ENCODE measurements around the gene PGP. TPM values are rescaled to one million over a fixed set of nuclear protein-coding genes. Genes with fewer than 3 reads are reported as not detected.

PGP gene
- total RNA-seq, 4 donors from 2014 or later, result 13.1 to 27.0 (median 23.2) TPM

- no peak for DNase-seq (ENCODE audit: low spot score in 2 of 2)
- H3K9me3 ChIP-seq, result no peaks in the 10 kb centered on the region
- peaks cover 0 to 28% (median 22%) of the 10 kb centered on the region in 4 donors for H3K4me1 ChIP-seq
- H3K4me3 ChIP-seq, result no peak overlapping the region
- 92 to 94% methylated on average over 40 to 46 of the region's 51 CpGs for WGBS, 2 donors
- peaks cover 6 to 78% (median 30%) of the 10 kb centered on the region in 3 donors for H3K36me3 ChIP-seq
- TF ChIP-seq CTCF (IDR thresholded peaks at IDR 0.05) (no peak), EP300 (IDR thresholded peaks at IDR 0.05) (no peak), POLR2A (IDR thresholded peaks at IDR 0.05) (no peak)
- H3K27me3 ChIP-seq, result peaks cover 0 to 17% of the 10 kb centered on the region in 2 donors
- no peak overlapping the region for H3K27ac ChIP-seq
Measured at GRCh38 chr16:2233872-2234812, 19.5 kb upstream of the PGP start.

- Histone ChIP-seq H3K9me3 (no peaks in the 10 kb centered on the region), H3K4me1 (peaks cover 0 to 28% (median 22%) of the 10 kb centered on the region in 4 donors), H3K36me3 (peaks cover 6 to 80% (median 37%) of the 10 kb centered on the region in 3 donors), H3K27ac (no peak overlapping the region), H3K27me3 (peaks cover 0 to 17% of the 10 kb centered on the region in 2 donors), H3K4me3 (no peak overlapping the region)
- TF ChIP-seq EP300 (IDR thresholded peaks at IDR 0.05) (no peak), POLR2A (IDR thresholded peaks at IDR 0.05) (no peak), CTCF (IDR thresholded peaks at IDR 0.05) (no peak)
- 93 to 95% methylated on average over 13 to 15 of the region's 28 CpGs for WGBS, 2 donors
- DNase-seq (ENCODE audit: low spot score in 2 of 2), result no peak
Measured at GRCh38 chr16:2233046-2233775, 18.6 kb upstream of the PGP start.

- no peak for TF ChIP-seq POLR2A (IDR thresholded peaks at IDR 0.05)
- no peak for TF ChIP-seq CTCF (IDR thresholded peaks at IDR 0.05)
- TF ChIP-seq EP300 (IDR thresholded peaks at IDR 0.05), result no peak
- peaks cover 6 to 85% (median 37%) of the 10 kb centered on the region in 3 donors for H3K36me3 ChIP-seq
- 82 to 86% methylated on average over 15 to 26 of the region's 41 CpGs for WGBS, 2 donors
Measured at GRCh38 chr16:2232094-2232990, 17.7 kb upstream of the PGP start.

GRCh38 chr16:2231016-2231931, 16.6 kb upstream of the PGP start:
- peaks cover 6 to 94% (median 37%) of the 10 kb centered on the region in 3 donors for H3K36me3 ChIP-seq
- no peak for DNase-seq (ENCODE audit: low spot score in 2 of 2)
- TF ChIP-seq EP300 (IDR thresholded peaks at IDR 0.05) (no peak), POLR2A (IDR thresholded peaks at IDR 0.05) (no peak), CTCF (IDR thresholded peaks at IDR 0.05) (no peak)
- no peak overlapping the region for H3K4me3 ChIP-seq
- peaks cover 0 to 4% of the 10 kb centered on the region in 2 donors for H3K27me3 ChIP-seq
- WGBS, 2 donors, result 84 to 88% methylated on average over 26 to 27 of the region's 29 CpGs
- no peak overlapping the region for H3K27ac ChIP-seq
- peaks cover 0 to 18% (median 5%) of the 10 kb centered on the region in 4 donors for H3K4me1 ChIP-seq
- H3K9me3 ChIP-seq, result no peaks in the 10 kb centered on the region

More at GRCh38 chr16:2232094-2232990, 17.7 kb upstream of the PGP start:
- H3K27ac ChIP-seq, result no peak overlapping the region
- no peaks in the 10 kb centered on the region for H3K9me3 ChIP-seq
- no peak for DNase-seq (ENCODE audit: low spot score in 2 of 2)
- no peak overlapping the region for H3K4me3 ChIP-seq
- peaks cover 0 to 15% of the 10 kb centered on the region in 2 donors for H3K27me3 ChIP-seq
- peaks cover 0 to 24% (median 15%) of the 10 kb centered on the region in 4 donors for H3K4me1 ChIP-seq
